GM19455 (cell line): Measurements from ENCODE around the gene ITPR2.
"Not testable (repeated sequence)": the region's sequence is repeated elsewhere in the genome, so short reads cannot be mapped to it uniquely, and the experiment has no call there.

Experiments used
- ATAC-seq: cut with Tn5 transposase; IDR thresholded peaks from one replicate; pipeline ENCODE4 v1.9.1; 2021; ENCODE audit not compliant: unreplicated experiment

The ITPR2 gene

DNA sequence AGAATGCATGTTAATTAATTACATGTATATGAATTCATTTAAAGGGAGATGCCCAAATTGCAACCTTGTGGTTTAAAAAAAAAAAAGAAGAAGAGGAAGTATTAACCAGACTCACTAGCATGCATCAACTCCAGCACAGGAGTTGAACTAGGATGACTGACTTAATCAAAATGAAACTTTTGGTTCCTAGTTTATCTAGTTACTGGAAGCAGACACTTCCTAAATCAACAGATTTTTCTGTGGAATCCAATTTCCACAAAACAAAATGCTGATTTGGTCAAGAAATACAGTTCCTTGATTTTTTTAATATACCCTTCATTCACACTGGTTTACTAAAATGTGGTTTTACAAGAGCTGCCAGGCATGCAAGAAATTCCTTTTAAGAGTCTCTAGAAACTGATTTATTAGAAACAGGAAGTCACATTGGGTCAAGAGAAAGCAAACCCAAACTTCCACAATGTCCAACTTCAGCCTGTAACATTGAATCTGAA, 41.6 kb downstream of the ITPR2 start:
- ATAC-seq = peak; percentile 65

DNA sequence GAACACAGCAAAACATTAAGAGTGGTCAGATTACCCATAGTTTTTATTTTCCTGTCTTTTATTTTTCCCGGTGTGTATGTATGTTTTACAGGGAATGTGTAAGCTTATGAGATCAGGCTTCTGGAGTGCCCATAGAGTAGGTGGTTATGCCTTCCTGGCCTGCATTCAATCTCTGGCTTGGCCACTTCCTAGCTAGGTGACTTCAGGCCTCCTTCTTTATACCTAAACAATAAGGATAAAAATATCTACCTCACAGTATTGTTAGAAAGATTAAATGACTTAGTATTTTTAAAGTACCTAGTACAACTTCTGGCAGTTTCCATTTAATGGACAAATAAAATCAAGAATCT, 42.4 kb downstream of the ITPR2 start:
- no peak for ATAC-seq

GRCh38 chr12:26789731-26790644, 43.0 kb downstream of the ITPR2 start:
- ATAC-seq = no peak

- no peak for ATAC-seq
Observed at GRCh38 chr12:26786865-26787514, 46.0 kb downstream of the ITPR2 start.

DNA sequence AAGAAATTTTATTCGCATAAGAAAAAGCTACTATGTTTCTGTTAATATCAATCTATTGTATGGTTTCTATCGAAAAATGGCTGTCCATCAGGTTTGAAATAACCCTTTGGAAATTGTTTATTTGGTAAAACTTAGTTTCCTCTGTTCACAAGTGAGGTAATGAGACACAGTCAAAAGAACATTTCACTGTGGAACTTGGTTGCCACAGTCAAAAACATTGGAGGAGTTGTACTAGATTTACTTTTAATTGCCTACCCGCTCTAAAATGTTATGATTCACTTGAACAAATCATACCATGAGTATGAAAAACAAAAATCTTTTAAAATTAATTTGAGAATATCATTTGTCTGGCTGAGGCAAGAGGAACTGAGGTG, 46.5 kb downstream of the ITPR2 start:
- no peak for ATAC-seq

DNA sequence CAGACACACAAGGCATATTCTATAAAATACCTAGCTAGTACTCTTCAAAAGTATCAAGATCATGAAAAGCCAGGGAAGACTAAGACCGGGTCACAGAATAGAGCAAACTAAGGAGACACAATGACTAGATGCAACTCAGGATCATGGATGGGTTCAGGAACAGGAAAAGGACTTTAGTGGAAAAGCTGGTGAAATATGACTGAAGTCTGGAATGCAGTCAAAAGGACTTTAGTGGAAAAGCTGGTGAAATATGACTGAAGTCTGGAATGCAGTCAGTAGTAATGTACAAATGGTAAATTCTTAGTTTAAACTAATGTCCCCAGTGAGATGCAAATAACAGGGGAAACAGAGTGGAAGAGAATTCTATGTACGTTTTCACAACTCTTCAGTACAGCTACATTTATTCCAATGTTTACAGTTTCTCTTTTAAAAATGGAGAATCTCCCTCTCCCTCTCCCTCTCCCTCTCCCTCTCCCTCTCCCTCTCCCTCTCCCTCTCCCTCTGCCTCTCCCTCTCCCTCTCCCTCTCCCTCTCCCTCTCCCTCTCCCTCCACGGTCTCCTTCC, 49.1 kb downstream of the ITPR2 start:
- not testable (repeated sequence) for ATAC-seq

GRCh38 chr12:26783131-26783526, 49.9 kb downstream of the ITPR2 start:
- no peak for ATAC-seq

DNA sequence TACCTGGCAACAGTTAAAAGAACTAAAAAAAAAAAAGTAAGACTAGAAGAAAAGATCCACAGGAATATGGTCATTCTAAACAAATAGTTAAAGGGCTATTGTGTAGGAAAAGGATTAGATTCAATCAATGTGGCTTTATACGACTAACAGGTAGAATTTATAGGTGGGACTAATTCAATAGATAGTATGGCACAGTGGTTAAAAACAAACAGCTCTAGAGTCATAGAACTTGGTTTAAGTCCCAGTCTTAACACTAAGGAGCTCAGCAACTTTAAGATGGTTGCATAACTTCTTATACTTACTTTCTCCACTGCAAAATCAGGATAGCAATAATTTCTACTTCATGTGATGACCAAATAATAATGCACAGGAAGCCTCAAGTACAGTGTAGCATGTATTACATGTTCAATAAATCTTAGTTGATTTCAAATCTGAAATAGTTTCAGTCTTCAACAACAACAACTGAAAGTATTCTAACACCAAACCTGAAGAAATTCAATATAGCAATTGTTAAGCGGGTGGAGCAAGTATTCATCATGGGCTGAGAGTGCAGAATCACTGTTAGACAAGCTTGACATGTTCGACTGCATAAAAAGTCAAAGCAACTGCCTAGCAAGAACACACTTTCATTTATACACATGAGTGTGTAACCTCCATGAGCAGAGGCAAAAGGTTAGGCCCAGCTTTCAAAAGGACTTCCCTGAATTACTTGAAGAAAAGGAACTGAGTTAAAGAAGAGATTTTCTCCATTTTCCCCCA, 50.4 kb downstream of the ITPR2 start:
- ATAC-seq = no peak

GRCh38 chr12:26780656-26781055, 52.3 kb downstream of the ITPR2 start:
- ATAC-seq = not testable (repeated sequence)

GRCh38 chr12:26778173-26778775, 54.7 kb downstream of the ITPR2 start:
- not testable (repeated sequence) for ATAC-seq

DNA sequence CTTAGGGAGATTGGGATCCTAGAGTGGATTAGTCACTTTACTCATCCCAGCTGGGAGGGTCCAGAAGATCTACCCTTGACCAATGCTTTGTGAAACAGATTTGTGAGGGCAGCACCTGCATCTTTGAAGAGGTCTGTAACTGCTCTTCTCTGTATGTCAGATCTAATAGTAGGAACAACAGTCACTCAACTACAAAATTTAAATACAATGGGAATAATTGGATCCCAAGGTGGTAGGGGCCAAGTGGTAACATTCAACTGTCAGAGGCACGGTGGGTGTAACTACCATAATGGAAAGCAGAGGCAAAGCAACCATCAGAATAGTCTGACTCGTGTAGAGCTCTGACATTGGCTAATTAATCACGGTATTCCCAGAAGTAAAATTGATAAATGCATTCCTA, 55.8 kb downstream of the ITPR2 start:
- ATAC-seq = no peak

GRCh38 chr12:26775991-26776390, 57.0 kb downstream of the ITPR2 start:
- not testable (repeated sequence) for ATAC-seq

DNA sequence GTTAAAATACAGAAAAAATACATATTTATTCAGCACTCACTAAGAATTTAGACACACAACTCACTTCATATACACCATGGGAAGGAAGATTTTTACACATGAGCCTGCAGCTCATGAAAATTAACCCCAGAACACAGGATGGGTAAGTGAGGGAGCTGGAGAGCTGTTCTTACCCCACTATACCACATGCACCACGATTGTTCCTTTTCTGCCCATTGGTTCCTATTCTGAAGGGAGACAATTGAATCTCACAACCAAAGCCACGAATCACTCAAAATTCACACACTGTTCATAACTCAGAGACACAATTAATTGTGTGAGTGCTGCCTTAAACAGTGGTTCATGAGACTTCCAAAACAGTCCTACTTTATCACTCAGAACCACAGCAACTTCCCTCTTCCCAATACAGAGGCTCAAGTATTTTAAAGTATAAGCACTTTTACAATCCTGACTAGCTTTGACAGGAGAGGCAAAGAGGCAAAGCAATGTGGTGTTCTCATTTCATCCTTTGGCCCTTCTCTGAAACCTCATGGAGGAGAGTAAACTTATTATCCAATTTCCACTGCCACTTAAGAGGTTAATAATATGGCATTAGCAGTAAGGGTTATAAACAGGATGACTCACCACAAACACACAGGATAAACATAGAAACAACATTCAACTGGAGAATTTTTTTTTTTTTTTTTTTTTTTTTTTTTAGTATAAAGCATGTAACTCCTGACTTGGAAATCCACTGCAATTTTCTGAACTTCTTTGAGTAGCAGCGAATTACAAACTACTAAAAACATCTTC, 59.5 kb downstream of the ITPR2 start:
- ATAC-seq = no peak

DNA sequence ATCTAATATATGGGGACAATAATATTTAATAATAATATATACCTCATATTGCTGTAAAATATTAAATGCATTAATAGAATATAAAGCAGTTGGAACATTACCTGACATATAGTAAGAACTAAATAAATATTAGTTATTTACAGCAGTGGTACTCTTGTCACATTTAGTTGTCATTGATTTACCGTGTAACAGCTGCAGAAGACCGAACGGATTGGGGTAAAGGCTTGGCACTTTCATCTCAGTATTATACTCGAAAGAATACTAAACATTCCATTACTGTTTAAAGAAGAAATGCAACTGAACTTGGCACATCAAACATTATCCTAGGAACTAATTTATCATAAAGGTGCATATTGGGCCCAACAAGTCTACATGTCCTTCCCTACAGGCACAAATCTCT, 61.1 kb downstream of the ITPR2 start:
- no peak for ATAC-seq

DNA sequence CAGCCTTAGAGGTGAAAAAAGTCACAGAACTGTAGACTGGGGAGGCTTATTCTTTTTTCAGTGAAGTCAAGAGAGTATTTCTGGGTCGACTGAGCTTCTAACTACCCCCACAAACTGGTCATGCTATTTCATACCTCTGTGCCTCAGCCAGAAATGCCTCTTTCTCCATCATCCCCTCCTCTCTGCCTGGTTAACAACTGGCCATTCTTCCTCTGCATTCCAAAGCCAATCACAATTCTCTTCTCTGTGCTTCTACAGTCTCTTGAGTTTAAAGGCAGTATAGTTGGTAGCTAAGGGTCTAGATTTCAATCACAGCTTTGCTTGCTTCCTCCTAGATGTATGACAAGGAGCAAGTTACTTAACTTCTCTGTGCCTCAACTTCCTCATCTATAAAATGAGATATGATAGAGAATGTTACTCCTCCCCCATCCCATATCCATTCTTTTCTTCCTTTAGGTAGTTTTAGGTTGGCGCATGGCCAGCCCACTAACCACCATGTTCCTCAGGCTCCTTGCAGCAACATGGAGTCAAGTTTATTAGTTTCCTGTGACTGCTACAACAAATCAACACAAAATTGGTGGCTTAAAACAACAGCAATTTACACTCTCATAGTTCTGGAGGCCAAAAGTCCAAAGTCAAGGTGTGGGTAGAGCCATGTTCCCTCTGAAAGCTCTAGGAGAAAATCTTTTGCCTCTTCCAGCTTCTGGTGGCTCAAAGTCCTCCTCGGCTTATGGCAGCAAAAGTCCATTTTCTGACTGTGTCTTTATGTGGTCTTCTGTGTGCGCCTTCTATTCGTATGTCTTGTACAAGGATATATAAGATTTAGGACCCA, 62.5 kb downstream of the ITPR2 start:
- ATAC-seq = no peak

- no peak for ATAC-seq
Observed at GRCh38 chr12:26769611-26770010, 63.4 kb downstream of the ITPR2 start.

DNA sequence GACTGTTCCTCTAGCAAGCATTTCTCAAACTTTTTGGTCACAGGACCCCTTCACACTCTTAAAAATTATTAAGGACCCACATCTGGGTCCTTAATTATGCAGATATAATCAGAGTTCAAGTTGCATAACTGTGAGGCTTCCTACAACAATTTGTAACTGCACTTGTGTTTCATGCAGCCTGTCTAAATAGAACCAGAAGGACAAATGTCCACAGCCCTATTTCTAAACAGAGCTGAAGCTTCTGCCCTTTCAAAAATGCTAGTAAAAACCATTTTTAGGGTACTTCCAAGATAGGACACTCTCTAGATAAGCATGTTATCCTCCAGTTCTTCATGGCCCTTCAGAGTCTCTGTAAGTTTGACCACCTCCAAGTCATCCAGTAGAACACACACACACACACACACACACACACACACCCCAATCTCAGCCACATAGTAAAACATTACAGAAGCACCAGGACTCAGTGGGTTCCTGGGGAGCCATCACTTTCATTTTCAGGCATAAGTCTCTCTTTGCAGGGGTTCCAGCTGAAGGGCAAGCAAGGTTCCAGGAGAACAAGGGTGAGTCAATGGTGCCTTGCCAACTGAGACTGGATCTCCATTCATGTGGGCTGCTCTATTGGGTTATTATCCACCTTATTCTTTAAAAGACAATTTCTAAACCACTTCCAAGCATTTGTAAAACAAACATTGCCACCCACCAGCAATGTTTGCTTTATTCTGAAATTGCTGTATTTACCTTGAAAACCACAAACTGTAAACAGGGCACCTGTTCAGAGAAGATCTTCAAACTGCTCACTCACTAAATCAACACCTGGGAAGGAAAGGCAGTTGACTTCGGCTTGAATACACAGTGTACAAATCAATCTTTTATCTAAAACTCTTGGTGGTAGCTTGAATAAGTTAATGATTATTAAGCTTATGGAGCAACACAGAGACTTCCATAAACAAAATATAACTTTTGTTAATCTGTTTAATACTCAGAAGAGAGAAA, 64.1 kb downstream of the ITPR2 start:
- ATAC-seq = peak; percentile 58

GRCh38 chr12:26767865-26768264, 65.1 kb downstream of the ITPR2 start:
- no peak for ATAC-seq
